ENCODE results near the gene DHX16. TPM values are rescaled to one million over a fixed set of nuclear protein-coding genes. Genes with fewer than 3 reads are reported as not detected.

Gene DHX16
- total and polyA plus RNA-seq, 9 of the 15 experiments (the other 6 are each of a cell fraction or from before 2014, with no cell fraction given) = 14.6 to 66.1 (median 47.5) TPM

DNA sequence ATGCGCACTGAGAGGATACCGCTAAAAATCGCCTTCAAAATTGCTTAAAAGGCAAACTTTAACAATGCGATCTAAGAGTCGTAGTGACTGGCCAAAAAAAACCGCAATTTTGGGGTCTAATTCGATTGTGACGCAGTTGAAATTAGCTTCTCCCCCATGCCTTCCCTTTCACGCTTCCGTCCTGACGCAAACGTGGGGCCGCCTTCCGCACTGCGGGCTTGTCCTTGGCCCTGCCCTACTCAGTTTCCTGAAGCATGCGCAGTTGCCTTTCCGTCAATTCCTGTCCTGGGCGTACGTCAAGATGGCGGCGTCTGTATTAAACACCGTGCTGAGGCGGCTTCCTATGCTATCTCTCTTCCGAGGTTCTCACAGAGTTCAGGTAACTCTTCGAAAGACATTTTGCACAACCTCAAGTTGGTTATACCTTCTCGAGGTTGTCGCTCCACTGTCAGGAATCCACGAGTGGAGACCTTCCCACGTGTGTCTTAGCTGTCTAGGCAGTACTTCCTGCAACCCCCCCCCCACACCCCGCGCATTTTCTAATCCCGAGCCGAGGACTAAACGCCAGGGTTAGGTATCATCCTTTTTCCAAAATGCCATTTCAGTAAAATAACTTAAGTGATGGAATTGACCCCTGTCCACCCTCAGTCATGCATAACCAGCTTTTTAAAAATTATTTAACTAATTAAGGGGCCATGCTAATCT is 55.1 kb downstream of the DHX16 start, which contains the start of gene MRPS18B (continued):
- 0 out of 2 replicates have a peak, but pooled peaks have one; percentile 21 for TF ChIP-seq HMG20A (CRISPR knock-in tag; conservative IDR thresholded peaks at IDR 0.05)
- TF ChIP-seq, protein P1, sequence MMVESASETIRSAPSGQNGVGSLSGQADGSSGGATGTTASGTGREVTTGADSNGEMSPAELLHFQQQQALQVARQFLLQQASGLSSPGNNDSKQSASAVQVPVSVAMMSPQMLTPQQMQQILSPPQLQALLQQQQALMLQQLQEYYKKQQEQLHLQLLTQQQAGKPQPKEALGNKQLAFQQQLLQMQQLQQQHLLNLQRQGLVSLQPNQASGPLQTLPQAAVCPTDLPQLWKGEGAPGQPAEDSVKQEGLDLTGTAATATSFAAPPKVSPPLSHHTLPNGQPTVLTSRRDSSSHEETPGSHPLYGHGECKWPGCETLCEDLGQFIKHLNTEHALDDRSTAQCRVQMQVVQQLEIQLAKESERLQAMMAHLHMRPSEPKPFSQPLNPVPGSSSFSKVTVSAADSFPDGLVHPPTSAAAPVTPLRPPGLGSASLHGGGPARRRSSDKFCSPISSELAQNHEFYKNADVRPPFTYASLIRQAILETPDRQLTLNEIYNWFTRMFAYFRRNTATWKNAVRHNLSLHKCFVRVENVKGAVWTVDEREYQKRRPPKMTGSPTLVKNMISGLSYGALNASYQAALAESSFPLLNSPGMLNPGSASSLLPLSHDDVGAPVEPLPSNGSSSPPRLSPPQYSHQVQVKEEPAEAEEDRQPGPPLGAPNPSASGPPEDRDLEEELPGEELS (CRISPR knock-in tag; IDR thresholded peaks at IDR 0.05; ENCODE audit: borderline replicate concordance) = no peak
- no peak for TF ChIP-seq EHMT2 (IDR thresholded peaks at IDR 0.05)
- TF ChIP-seq SP1 (CRISPR knock-in tag; IDR thresholded peaks at IDR 0.05) = peak; percentile 74
- TF ChIP-seq FOXA3 (CRISPR knock-in tag; conservative IDR thresholded peaks at IDR 0.05 in 1 of 2, IDR thresholded peaks at IDR 0.05 in 1 of 2) = no peak
- TF ChIP-seq HIVEP1 (CRISPR knock-in tag; IDR thresholded peaks at IDR 0.05) = no peak
- no peak; the same call in 1 of the 2 replicates for TF ChIP-seq TGIF2 (CRISPR knock-in tag; IDR thresholded peaks at IDR 0.05)
- TF ChIP-seq, protein P2, sequence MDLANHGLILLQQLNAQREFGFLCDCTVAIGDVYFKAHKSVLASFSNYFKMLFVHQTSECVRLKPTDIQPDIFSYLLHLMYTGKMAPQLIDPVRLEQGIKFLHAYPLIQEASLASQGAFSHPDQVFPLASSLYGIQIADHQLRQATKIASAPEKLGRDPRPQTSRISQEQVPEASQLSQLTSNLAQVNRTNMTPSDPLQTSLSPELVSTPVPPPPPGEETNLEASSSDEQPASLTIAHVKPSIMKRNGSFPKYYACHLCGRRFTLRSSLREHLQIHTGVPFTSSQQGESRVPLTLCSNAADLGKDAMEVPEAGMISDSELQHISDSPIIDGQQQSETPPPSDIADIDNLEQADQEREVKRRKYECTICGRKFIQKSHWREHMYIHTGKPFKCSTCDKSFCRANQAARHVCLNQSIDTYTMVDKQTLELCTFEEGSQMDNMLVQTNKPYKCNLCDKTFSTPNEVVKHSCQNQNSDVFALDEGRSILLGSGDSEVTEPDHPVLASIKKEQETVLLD (IDR thresholded peaks at IDR 0.05) = peak; percentile 99
- no peak for TF ChIP-seq CAMTA2 (CRISPR knock-in tag; conservative IDR thresholded peaks at IDR 0.05)
- TF ChIP-seq, protein P3, sequence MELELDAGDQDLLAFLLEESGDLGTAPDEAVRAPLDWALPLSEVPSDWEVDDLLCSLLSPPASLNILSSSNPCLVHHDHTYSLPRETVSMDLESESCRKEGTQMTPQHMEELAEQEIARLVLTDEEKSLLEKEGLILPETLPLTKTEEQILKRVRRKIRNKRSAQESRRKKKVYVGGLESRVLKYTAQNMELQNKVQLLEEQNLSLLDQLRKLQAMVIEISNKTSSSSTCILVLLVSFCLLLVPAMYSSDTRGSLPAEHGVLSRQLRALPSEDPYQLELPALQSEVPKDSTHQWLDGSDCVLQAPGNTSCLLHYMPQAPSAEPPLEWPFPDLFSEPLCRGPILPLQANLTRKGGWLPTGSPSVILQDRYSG (tag; conservative IDR thresholded peaks at IDR 0.05; ENCODE audit: low read depth) = peak; percentile 76; the same call in 1 of the 2 replicates
- TF ChIP-seq TCF7 (IDR thresholded peaks at IDR 0.05; ENCODE audit: borderline replicate concordance) = peak; percentile 13; the same call in 1 of the 2 replicates
- TF ChIP-seq RAD51 (IDR thresholded peaks at IDR 0.05; ENCODE audit: borderline replicate concordance, low read depth) = no peak; the same call in 1 of the 2 replicates
- no peak for TF ChIP-seq ZNF121 (CRISPR knock-in tag; conservative IDR thresholded peaks at IDR 0.05)
- TF ChIP-seq ZNF217 (CRISPR knock-in tag; IDR thresholded peaks at IDR 0.05) = no peak
- TF ChIP-seq NR2F6 (CRISPR knock-in tag; IDR thresholded peaks at IDR 0.05) = no peak
- no peak for TF ChIP-seq SAFB (IDR thresholded peaks at IDR 0.05; ENCODE audit: borderline replicate concordance, low read depth, low read length)
- TF ChIP-seq FOS (IDR thresholded peaks at IDR 0.05; ENCODE audit: extremely low read depth, insufficient read length) = no peak
- TF ChIP-seq, protein P4, sequence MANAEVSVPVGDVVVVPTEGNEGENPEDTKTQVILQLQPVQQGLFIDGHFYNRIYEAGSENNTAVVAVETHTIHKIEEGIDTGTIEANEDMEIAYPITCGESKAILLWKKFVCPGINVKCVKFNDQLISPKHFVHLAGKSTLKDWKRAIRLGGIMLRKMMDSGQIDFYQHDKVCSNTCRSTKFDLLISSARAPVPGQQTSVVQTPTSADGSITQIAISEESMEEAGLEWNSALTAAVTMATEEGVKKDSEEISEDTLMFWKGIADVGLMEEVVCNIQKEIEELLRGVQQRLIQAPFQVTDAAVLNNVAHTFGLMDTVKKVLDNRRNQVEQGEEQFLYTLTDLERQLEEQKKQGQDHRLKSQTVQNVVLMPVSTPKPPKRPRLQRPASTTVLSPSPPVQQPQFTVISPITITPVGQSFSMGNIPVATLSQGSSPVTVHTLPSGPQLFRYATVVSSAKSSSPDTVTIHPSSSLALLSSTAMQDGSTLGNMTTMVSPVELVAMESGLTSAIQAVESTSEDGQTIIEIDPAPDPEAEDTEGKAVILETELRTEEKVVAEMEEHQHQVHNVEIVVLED (CRISPR knock-in tag; IDR thresholded peaks at IDR 0.05) = peak; percentile 94

Data from K562 (cell line).